Ecto neural progenitor cell (in vitro differentiated cells): ENCODE results near the gene GULP1.

Experiments
- DNase-seq: peaks from one replicate; pipeline ENCODE4 v3.0.0-alpha.2; 2018; ENCODE audit warnings: low spot score

Gene GULP1

DNA sequence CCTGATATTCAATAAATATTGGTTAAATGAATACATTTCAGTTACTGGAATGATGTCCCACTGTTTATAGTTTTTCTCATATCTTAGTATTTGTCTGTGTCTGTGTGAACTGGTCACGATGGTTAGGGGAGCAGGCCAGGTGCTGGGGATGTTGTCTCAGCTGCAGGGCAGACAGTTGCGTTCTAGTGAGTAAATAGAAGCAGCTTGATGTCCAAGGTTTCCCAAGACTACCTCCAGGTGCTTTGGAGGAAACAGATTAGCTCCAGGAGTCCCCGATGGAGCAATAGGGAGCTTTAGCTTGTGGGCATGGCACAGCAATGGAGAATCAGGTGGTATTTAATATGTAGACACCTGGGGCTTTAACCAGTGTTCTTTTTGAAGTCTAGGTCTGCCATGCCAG, 75.5 kb downstream of the GULP1 start:
- no peak for DNase-seq

DNA sequence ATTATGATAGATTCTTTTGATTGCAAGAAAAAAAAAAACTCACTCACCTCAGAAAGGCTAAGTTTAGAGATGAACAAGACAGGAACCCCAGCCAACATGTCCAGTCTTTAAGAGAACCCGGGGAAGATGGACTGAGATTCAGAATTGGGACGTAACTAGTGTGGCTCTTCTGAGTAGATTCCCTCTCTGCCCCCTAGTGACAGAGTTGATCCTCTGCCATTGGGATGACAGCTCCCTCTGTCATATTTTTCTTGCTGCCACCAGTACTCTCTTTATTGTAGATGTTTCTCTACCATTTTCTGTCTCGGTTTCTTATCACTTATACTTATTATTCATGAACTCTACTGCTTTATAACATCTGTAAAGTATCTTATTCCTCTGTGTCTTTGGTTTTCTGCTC, 77.7 kb downstream of the GULP1 start:
- DNase-seq: no peak

DNA sequence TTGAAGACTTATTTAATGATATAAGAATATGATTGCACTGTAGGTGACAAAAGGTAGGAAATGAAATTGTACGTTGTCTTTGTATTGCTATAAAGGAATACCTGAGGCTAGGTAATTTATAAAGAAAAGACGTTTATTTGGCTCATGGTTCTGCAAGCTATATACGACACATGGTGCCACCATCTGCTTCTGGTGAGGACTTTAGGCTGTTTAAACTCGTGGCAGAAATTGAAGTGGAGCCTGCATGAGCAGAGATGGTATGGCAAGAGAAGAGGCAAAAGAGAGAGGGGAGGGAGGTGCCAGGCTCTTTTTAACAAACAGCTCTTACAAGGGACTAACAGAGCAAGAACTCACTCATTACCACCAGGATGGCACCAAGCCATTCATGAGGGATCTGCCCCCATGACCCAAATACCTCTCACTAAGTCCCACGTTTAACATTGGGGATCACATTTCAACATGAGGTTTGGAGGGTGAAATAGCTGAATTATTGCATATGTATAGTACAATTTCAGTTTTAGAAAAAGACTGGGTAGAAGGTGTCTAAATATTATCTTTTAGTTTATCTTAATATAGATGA, 86.8 kb downstream of the GULP1 start:
- DNase-seq: no peak

DNA sequence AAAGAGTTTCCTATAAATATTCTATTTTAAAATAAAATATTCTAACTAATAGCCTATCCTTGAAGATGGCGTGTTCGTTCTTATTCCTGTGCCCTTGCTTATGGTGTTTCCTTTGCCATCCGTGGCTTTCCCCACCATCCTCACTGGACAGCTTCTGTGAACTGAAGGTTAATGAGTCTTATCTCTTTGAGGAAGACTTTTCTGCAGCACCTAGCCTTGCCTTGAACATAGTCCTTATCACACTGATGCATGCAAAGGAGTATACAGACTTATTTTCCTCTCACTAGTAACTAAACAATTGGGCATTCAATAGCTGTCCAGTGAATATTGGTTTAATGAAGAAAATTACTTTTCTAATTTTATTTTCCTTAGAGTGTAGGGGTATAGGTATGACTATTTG, 88.1 kb downstream of the GULP1 start:
- DNase-seq: no peak

DNA sequence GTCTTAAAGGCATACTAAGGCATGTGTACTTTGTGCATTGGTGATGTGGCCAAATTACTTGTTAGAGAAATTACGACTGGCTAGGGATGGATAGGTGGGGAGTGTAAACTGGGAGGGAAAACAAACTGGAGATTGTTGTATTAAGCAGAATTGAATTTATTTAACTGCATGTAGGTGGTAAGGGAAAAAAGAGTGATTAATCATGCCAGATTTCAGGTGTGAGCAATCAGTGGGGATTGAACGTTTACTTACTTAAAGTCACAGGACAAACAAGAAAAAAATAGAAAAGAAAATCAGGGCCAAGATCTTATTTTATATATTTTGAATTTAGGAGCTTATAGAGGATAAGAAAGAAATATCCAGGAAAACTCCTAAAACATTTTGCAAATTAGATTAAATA, 88.6 kb downstream of the GULP1 start:
- DNase-seq: no peak

DNA sequence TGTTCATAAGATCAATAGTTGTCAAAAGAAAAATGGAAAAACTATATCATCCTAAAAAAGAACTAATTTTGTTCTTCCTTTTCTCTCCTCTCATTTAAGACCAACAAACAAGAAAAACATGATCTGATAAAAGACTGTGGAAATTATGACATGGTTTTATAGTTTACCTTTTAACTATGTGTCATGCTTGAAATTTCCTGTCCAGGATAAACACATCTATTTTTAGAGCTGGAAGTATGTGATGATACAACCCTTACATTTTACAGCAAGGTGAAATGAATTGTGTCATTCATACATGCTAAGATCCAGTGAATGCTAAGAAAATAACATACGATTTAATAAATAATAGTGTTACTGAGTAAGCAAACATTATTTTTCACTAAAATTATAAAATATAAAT, 89.9 kb downstream of the GULP1 start:
- DNase-seq: no peak

DNA sequence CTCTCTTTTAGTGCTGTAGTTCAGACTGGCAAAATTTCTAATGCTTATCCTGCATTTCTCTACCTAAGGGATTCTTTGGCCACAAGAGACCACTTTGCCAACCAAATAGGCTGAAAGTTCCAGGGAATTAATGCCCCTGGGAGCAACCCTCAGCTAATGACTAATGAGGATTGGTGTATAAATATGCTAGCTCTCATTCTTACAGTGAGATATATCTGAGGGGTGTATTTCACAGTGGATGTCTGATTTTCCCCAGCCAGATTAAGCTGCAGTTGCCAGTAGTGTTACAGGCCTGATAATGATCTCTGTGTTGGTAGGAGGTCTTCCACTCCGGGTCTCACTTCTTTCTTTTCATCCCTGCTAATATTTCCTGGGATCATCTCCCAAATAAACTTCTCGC, 90.4 kb downstream of the GULP1 start:
- DNase-seq: no peak

DNA sequence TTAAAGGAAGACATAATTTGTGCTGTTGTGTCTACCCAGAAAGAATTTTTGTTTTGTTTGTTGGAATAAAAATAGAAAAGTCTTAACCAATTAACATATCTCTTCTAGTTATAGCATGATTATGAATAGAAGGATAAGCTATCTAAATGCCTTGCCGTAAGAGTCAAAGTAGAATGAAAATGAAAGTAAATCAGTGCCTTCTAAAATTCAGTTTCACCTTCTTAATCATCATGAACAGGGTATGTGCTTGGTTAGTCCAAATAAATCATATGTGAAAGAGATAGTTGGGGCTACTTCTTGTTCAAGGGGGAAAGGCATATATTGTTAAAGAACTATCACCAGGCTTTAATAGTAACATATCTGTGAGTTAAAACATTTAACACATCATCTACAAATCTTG, 91.5 kb downstream of the GULP1 start:
- DNase-seq: no peak

DNA sequence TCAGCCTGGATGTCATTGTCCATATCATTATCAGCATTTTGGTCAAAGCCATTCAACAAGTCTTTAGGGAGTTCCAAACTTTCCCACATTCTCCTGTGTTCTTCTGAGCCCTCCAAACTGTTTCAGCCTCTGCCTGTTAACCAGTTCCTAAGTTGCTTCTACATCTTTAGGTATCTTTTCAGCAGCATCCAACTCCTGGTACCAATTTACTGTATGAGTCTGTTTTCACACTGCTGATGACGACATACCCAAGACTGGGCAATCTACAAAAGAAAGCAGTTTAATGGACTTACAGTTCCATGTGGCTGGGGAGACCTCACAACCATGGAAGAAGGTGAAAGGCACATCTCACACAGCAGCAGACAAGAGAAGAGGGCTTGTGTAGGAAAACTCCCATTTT, 94.2 kb downstream of the GULP1 start:
- DNase-seq: no peak

DNA sequence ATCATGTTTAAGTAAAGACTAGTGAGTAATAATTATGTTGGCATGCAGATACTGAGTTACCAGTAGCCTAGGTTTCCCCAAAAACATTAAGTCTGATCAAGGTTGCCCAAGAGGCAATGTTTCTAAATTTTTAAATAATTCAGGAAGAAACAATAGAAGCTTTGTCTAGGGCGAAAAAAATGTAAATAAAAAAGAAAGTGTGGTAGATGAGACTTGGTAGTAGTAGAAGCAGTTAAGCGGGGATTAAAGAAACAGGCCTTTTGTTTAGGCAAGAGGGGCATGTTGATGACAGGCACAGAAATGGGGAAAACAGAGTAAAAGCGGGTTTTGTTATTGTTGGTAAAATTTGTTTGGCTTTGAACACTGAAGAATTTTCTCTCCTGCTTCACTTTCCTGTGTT, 97.2 kb downstream of the GULP1 start:
- DNase-seq: no peak

DNA sequence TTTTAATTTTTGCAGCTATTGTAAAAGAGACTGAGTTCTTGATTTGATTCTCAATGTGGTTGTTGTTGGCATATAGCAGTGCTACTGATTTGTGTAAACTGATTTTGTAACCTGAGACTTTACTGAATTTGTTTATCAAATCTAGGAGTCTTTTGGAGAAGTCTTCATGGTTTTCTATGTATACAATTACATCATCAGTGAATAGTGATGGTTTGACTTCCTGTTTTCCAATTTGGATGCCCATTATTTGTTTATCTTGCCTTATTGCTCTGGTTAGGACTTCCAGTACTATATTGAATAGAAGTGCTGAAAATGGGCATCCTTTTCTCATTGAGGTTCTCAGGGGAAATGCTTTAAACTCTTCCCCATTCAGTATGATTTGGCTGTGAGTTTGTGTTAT, 99.7 kb downstream of the GULP1 start:
- DNase-seq: no peak

DNA sequence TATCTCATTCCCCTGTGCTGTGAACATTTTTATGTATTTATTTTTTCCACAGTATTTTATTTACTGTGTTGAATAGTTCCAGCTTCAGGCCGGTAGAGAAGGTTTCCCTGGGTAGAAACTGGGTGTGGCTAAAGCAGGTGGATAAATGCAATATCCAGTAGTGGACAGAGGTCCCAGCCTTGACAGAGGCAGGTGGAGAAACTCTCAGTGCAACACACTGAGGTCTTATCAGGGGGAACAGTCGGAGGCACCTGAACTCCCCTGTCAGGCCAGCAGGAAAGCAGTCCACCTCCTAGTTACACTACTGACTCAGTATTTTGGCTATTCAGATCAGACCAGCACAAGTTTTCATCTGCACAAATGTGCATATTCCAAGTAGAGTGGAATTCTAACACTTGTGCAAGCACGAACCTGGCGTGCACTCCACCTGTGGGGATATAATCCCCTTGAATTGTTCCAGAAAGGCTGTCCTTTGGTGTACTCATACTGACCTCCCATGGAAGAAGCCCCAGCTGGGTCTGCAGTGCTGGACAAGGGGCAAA, 103.3 kb downstream of the GULP1 start:
- no peak for DNase-seq

DNA sequence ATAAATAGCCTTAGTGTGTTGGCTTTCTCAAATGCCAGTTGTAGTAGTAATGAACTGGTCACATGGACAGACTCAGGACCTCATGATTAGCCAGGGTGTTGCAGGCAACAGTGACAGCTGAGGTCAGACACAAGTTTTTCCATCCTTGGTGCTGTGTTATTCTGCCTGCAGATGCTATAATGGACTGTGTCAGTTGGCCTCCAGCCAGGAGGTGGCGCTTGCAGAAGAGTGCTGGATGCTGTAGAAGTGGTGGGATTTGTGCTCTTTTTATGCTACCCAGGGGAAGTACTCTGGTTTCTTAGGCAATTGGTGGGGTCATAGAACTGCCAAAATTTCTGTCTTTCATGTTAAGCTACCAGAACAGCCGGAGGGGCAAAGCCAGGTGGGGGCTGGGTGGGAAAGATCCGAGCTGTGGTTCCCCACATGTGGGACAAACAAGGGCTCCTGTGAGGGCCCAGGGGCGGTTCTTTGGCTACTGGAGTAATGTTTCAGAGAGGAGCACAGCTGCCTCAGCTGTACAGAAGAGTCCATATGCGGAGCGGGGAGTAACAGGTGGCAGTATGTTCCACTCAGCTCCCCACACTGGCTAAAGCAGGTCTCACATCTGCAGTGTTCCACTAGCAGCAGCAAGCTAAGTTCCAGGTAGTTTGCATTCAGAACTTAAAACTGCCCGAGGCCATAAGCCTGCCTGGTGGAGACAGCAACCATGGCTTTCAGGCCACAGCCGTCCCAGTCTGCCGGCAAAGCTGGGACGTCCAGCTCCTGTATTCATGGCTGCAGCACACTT, 104.4 kb downstream of the GULP1 start:
- DNase-seq: no peak

DNA sequence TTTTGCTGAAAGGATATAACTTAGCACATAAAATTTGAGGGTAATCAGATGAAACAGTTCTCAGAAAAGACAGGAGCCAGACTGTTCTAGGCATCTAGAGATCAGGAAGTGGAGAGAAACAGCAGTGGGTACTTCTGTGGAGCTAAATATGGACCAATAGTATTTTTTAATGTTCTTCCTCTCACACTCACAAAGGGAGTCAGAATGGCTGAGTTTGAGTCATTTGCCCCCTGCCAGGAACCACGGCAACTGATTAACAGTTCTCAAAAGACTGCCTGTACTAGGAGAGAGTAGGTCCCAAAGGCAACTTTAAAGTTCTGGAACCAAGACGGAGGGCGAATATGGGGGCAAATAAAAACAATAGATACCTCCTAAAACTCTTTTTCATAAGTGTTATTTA, 107.5 kb downstream of the GULP1 start:
- no peak for DNase-seq

DNA sequence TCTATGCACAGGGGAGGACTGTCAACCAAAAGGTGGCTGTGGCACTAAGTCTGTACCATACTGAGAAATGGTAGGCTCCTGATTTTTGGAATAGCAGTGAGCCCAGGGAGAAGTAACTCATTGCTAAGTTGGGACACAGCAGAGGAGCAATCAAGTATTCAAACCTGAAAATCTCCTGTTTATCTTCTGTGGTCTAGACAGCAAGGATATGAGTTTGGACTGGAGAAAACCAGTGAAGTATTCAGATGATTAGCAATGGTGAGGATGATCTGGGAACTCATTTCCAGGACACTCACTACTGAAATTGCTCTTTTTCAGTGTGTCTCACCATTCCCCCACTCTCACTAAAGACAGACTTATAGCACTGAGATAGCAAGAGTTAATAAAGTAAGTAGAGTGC, 112.0 kb downstream of the GULP1 start:
- DNase-seq: no peak

DNA sequence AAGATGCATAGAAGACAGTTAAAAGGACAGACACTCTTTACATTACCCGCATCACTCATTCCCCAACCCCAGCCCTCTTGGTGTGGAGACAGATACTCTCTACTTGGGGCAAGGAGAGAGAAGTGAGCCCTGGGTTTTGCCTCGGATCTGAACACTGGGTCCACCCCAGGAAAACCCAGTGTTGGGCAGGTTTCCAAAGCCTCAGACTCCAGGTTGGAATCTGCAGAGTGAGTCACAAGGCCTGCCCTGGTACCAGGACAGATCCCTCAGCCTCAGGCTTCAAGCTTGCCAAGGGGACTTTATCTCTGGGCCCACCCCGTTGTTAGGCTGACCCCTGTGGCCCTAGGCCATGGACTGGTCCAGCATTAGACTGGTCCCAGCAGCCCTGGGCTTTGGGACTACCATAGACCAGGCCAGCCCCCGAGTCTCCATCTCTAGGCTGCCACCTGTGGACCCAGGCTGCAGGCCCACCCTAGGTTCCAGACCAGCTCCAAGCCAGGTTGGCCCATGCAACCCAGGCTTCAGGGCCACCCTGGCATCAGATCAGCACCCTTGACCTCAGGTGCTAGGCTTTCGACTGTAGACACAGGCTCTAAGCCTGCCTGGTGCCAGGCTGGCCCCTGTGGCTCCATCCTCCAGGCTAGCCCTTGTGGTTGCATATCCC, 112.8 kb downstream of the GULP1 start:
- DNase-seq: no peak

DNA sequence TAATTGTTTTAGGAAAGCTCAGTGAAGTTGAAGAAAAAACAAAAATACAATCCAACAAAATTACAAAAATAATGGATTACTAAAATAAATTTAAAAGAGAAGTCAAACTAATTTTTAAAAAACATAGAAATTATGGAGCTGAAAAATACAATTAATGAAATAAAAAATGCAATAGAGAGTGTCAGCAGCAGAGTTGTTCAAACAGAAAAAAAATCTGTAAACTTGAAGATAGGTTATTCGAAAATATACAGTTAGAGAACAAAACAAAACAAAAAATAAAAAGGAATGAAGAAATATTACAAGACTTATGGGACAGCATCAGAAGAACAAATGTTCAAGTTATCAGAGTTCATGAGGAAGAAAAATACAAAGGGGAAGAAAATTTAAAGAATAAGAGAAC, 114.7 kb downstream of the GULP1 start:
- no peak for DNase-seq

DNA sequence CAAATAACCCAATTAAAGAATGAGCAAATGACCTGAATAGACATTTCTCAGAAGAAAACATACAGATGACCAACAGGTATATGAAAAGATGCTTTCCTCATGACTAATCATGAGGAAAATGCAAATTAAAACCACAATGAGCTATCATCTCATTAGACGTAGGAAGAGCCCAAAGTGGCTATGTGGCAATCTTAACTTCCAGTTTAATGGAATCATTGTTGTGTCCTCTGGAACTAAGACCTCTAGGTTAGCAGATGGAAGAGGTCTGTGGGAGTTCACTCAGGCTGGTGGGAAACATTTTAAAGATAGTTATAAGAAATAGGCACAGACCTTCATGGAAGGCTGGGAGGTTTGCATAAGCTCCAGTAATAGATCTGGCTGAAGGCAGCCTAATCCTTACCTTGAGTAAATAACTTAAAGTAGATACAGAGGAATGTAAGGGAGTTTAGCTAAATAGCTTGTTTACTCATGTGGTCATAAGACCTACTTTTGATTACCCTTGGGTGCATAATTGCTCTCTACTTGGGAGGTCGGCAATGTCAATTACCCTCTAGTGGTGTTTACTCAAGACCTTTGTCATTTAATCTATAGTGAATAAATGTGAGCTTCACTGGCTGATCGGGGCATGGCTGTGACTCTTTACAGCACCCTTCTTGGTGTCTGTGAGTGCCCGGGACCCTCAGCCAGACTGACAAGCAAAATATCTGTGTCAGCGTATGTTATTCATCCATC, 119.0 kb downstream of the GULP1 start:
- DNase-seq: no peak

DNA sequence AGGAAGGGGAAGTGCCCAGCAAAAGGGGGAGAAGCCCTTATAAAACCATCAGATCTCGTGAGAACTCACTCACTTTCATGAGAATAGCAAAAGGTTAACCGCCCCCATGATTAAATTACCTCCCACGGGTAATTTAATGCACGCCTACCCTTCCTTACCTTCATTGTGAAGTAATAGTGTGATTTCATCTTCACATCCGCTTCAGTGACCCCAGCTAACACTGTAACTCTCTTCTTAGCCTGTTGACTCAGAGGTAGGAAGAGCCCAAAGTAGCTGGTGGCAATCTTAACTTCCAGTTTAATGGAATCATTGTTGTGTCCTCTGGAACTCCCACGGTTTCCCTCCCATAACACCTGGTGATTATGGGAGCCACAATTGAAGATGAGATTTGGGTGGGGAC, 120.5 kb downstream of the GULP1 start:
- DNase-seq: no peak

DNA sequence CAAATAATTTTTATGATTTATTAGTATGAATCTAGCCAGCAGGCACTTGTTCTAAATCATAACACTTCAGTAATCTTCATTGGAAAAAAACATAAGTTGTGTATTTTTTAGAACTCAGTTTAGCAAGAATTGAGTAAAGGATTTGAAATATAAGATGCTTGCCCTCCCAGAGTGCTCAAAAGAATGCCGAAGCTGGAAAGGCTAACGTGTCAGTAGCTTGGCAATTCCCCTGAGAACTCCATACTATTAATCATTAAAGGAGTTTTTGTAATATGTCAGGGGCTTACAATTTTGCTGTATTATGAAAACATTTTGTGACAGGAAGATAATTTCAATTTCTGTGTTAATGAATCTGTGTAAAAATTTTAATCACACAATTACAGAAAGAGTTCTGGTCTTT, 122.7 kb downstream of the GULP1 start:
- no peak for DNase-seq

DNA sequence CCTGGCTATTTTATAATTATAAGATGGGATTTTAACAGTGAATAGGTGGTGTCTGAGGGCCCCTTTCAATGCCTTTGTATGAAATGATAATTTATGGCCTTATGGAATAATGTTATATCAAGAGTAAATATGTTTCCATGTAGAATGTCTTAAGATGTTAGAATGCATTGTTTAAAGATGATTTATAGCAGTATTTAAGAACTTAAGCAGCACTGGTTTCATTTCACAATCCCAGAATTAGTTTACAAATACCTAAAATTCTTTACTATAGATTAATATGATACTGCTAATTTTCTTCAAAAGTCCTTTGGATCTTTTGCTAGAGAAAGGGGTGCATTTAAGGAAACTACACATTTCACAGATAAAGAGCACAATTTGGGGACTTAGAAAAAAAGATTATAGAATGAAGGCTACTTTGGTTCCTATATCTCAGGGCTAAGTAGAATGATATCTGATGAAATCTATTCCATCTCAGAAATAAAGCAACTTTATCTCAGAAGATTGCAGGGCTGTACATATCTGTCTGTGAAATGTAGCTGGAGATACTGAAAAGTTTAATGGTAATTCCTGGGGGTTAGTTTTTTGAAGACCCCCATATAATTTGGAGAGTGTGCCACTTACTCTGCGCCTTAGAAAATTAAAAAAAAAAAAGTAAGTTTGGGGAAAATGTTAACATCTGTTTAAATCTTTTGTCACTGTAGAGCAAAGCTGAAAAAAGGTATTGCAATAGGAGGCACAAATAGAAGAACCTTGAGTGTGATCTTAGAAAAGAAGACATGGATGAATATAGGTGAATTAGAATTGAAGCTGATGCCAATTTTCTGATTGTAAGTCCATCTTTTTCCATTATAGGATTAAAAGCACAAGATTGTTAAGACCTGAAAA, 123.4 kb downstream of the GULP1 start:
- DNase-seq: no peak

DNA sequence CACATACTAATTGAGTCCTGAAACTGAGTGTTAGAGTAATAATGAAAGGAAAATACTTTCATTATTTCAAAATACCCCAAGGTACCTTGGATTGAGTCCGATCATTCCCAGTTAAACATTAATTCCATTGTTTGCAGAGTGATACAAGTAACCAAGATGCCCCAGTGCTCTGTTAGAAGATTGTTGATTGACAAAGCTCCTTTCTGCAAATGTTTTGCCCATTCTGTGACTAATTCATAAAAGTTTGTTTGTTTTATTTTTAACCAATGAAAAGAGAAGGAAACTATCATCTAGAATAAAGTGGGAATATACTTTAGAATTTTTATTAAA, 124.0 kb downstream of the GULP1 start:
- no peak for DNase-seq
